ENCODE data around the gene CDH5.
A peak's percentile ranks its signal among the peaks of the same experiment; 100 is the strongest.

CDH5 gene, protein sequence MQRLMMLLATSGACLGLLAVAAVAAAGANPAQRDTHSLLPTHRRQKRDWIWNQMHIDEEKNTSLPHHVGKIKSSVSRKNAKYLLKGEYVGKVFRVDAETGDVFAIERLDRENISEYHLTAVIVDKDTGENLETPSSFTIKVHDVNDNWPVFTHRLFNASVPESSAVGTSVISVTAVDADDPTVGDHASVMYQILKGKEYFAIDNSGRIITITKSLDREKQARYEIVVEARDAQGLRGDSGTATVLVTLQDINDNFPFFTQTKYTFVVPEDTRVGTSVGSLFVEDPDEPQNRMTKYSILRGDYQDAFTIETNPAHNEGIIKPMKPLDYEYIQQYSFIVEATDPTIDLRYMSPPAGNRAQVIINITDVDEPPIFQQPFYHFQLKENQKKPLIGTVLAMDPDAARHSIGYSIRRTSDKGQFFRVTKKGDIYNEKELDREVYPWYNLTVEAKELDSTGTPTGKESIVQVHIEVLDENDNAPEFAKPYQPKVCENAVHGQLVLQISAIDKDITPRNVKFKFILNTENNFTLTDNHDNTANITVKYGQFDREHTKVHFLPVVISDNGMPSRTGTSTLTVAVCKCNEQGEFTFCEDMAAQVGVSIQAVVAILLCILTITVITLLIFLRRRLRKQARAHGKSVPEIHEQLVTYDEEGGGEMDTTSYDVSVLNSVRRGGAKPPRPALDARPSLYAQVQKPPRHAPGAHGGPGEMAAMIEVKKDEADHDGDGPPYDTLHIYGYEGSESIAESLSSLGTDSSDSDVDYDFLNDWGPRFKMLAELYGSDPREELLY

DNA sequence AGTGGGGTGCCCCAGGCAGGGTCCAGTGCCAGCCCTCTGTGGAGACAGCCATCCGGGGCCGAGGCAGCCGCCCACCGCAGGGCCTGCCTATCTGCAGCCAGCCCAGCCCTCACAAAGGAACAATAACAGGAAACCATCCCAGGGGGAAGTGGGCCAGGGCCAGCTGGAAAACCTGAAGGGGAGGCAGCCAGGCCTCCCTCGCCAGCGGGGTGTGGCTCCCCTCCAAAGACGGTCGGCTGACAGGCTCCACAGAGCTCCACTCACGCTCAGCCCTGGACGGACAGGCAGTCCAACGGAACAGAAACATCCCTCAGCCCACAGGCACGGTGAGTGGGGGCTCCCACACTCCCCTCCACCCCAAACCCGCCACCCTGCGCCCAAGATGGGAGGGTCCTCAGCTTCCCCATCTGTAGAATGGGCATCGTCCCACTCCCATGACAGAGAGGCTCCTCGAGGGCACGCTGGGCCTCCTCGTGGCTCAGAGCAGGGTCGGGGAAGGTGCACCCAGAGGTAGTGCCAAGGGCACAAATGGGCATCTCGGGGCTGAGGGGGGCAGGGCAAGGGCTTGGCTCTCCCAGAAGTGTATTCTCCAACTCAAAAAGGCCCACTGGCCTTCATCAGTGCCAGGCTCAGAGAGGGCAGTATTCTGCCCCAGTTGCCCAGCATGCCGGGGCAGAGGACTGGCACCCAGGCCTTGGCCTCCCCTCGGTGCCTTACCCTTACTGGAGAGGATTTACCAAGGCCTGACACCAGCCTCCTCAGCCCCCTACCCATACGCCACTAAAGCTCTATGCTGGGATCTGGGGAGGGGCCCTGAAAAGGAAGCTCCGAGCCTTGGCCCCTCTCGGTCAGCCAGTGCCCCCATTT is at the start of gene CDH5:
Gene CDH5, plus strand, starts transcription at position 259 of the 867 bp plus-strand sequence. CDS start 12,647 bp downstream, outside the sequence.
- no peak within 1 kb of the TSS for H3K4me3 ChIP-seq (ENCODE audit: low read depth, low read length)
- TF ChIP-seq, protein P1, sequence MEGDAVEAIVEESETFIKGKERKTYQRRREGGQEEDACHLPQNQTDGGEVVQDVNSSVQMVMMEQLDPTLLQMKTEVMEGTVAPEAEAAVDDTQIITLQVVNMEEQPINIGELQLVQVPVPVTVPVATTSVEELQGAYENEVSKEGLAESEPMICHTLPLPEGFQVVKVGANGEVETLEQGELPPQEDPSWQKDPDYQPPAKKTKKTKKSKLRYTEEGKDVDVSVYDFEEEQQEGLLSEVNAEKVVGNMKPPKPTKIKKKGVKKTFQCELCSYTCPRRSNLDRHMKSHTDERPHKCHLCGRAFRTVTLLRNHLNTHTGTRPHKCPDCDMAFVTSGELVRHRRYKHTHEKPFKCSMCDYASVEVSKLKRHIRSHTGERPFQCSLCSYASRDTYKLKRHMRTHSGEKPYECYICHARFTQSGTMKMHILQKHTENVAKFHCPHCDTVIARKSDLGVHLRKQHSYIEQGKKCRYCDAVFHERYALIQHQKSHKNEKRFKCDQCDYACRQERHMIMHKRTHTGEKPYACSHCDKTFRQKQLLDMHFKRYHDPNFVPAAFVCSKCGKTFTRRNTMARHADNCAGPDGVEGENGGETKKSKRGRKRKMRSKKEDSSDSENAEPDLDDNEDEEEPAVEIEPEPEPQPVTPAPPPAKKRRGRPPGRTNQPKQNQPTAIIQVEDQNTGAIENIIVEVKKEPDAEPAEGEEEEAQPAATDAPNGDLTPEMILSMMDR (IDR thresholded peaks at IDR 0.05; ENCODE audit: low read depth, low read length), result no peak

DNA sequence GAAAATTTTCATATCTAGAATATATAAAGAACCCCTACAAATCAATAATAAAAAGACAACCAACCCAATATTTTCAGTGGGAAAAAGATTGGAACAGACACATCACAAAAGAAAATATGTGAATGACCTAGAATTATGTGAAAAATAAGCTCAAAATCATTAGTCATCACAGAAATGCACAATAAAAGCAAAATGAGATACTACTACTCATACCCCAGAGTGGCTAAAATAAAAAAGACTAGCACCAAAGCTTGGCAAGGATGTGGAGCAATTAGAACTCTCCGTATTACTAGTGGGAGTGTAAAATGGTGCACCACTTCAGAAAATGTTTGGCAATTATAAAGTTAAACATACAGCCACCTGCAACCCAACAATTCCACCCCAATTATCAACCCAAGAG is 48.0 kb upstream of the CDH5 start:
- no peak overlapping the region for H3K4me3 ChIP-seq (ENCODE audit: low read depth, low read length)
- TF ChIP-seq, protein P1 (IDR thresholded peaks at IDR 0.05; ENCODE audit: low read depth, low read length), result no peak

DNA sequence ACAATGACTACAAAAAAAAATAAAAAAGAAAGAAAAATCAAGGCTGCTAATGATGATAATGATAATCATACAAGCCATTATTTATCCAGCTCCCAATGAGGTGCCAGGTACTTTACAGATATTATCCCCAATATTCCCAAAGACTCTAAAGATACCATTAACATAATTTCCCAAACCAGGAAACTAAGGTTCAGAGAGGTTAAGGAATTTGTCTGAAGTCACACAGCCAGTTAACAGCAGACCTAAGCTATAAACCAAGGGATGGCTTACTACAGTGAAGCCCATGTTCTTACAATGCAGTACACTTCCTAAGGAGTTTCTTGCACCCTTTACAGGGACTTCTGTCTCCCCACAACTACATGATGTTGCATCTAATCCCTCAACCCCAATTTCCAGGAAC is 45.7 kb upstream of the CDH5 start:
- TF ChIP-seq, protein P1 (IDR thresholded peaks at IDR 0.05; ENCODE audit: low read depth, low read length), result no peak
- no peak overlapping the region for H3K4me3 ChIP-seq (ENCODE audit: low read depth, low read length)

DNA sequence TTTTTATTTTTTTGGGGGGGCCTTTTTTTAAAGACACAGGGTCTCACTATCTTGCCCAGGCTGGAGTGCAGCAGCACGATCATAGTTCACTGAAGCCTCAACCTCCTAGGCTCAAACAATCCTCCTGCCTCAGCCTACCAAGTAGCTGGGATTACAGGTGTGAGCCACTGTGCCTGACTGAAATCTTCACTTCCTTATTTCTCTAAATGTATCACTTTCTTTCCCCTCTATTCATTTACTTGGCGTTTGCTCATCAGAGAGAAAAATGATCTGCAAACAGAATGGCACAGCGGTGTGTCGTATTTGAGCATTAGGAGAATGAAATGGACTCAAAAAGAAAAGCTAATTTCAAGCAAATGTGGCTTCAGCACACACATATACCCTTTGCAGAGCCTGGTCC is 44.3 kb upstream of the CDH5 start:
- TF ChIP-seq, protein P1 (IDR thresholded peaks at IDR 0.05; ENCODE audit: low read depth, low read length), result no peak
- H3K4me3 ChIP-seq (ENCODE audit: low read depth, low read length), result no peak overlapping the region

DNA sequence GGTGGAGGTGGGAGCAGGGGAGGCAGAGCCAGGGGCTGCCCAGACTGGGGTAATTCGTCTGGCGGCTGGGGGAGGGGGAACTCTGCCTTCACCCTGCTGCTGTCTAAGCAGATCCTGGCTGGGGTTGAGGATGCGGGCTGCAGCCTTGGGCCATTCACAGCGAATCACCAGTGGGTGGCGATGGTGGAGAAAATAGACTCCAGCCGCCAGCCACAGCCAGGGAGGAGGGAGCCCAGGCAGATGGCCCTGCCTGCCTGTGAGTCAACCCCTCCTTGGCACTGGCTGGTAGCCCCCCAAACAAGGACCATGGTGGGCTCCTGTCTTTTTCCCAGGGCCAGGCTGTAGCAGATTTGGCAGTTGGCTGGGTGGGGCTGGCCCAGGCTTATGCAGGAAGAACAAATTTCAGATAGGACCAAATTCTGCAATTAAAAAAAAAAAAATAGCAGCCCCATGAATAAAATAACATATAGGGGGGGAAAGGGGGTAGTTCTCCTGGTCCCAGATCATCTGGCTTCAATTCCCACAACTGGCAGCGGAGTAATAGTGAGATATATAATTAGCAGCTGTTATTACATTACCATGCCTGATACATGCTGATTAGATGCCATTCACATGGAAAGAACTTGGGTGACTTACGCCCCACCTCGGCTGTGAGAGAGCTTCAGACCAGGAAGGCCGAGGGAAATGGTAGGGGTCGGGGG is 41.5 kb upstream of the CDH5 start:
- TF ChIP-seq, protein P1 (IDR thresholded peaks at IDR 0.05; ENCODE audit: low read depth, low read length), result 0 out of 2 replicates have a peak, but pooled peaks have one; percentile 3
- H3K4me3 ChIP-seq (ENCODE audit: low read depth, low read length), result no peak overlapping the region

DNA sequence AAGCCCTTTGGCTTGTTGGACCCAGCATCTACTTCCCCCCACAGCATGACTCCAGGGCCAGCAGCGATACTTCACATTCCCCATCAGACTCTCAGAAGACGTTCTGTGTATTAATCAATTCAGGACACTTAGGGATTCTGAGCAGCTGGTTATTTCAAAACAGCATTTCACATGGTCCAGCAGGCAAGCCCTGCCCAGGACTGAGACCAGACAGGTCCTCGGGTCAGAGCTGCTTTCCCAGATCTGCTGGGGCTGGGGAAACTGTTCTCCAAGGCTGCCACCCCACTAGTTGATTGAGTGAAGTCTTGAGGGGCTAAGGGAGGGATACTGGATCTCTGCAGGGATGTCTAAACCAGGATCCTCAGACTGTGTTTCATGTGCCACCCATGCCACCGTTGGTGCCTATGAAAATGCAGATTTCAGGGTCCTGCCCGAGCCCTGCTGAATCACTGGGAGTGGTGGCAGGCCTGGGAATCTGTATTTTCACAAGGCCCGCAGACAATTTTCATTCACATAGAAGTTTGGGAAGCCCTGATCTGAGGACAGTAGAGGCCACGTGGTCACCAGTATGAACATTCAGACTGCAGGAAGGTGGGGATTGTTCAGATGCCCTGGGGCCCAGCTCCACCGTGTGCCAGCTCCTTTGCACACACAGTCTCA is 40.6 kb upstream of the CDH5 start:
- TF ChIP-seq, protein P1 (IDR thresholded peaks at IDR 0.05; ENCODE audit: low read depth, low read length), result no peak
- H3K4me3 ChIP-seq (ENCODE audit: low read depth, low read length), result no peak overlapping the region

Measured in WI38 (cell line).